ENCODE data around the gene PRM1. TPM values are rescaled to one million over a fixed set of nuclear protein-coding genes. Genes with fewer than 3 reads are reported as not detected.

PRM1 gene
- total and polyA plus RNA-seq, 2 of the 13 experiments (the other 11 are each of a cell fraction or from before 2014, with no cell fraction given), result not detected

DNA sequence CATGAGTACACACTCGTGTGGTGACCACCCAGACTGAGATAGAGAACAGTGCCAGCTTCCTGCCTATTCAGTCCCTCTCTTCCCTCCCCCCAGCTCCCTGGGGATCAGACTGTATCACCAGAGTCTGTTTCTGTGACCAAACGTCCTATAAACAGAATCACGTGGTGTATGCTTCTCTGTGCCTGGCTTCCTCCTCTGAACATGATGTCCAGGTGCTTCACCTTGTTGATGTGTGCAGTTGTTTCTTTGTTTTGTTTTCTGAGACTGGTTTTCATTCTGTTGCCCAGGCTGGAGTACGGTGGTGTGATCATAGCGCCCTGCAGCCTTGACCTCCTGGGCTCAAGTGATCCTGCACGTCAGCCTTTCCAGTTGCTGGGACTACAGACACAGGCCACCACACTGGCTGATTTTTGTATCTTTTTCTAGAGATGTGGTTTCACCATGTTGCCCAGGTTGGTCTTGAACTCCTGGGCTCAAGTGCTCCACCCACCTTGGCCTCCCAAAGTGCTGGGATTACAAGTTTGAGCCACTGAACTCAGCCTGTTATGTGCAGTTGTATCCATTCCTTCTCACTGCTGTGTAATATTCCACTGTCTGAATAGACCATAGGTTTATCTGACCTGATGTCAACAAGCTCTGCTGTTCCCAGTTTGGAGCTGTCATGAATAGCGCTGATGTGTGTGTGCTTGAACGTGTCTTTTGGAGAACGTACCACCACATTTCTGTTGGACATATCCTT is 28.9 kb upstream of the PRM1 start (continued):
- TF ChIP-seq IRF2 (CRISPR knock-in tag; IDR thresholded peaks at IDR 0.05), result peak; percentile 92
- no peak for TF ChIP-seq POLR2G (IDR thresholded peaks at IDR 0.05; ENCODE audit: low read depth, low read length)
- TF ChIP-seq, protein P1, sequence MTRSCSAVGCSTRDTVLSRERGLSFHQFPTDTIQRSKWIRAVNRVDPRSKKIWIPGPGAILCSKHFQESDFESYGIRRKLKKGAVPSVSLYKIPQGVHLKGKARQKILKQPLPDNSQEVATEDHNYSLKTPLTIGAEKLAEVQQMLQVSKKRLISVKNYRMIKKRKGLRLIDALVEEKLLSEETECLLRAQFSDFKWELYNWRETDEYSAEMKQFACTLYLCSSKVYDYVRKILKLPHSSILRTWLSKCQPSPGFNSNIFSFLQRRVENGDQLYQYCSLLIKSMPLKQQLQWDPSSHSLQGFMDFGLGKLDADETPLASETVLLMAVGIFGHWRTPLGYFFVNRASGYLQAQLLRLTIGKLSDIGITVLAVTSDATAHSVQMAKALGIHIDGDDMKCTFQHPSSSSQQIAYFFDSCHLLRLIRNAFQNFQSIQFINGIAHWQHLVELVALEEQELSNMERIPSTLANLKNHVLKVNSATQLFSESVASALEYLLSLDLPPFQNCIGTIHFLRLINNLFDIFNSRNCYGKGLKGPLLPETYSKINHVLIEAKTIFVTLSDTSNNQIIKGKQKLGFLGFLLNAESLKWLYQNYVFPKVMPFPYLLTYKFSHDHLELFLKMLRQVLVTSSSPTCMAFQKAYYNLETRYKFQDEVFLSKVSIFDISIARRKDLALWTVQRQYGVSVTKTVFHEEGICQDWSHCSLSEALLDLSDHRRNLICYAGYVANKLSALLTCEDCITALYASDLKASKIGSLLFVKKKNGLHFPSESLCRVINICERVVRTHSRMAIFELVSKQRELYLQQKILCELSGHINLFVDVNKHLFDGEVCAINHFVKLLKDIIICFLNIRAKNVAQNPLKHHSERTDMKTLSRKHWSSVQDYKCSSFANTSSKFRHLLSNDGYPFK (CRISPR knock-in tag; IDR thresholded peaks at IDR 0.05; ENCODE audit: borderline replicate concordance), result no peak; the same call in 1 of the 2 replicates
- TF ChIP-seq, protein P2, sequence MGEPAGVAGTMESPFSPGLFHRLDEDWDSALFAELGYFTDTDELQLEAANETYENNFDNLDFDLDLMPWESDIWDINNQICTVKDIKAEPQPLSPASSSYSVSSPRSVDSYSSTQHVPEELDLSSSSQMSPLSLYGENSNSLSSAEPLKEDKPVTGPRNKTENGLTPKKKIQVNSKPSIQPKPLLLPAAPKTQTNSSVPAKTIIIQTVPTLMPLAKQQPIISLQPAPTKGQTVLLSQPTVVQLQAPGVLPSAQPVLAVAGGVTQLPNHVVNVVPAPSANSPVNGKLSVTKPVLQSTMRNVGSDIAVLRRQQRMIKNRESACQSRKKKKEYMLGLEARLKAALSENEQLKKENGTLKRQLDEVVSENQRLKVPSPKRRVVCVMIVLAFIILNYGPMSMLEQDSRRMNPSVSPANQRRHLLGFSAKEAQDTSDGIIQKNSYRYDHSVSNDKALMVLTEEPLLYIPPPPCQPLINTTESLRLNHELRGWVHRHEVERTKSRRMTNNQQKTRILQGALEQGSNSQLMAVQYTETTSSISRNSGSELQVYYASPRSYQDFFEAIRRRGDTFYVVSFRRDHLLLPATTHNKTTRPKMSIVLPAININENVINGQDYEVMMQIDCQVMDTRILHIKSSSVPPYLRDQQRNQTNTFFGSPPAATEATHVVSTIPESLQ (CRISPR knock-in tag; conservative IDR thresholded peaks at IDR 0.05), result 0 out of 2 replicates have a peak, but pooled peaks have one; percentile 56
- TF ChIP-seq HNRNPLL (IDR thresholded peaks at IDR 0.05; ENCODE audit: low read depth, low read length, poor library complexity, severe bottlenecking), result no peak
- no peak for TF ChIP-seq ZNF570 (CRISPR knock-in tag; IDR thresholded peaks at IDR 0.05; ENCODE audit: borderline replicate concordance)
- TF ChIP-seq ZNF138 (CRISPR knock-in tag; IDR thresholded peaks at IDR 0.05; ENCODE audit: low read depth), result no peak; the same call in 1 of the 2 replicates
- TF ChIP-seq, protein P3, sequence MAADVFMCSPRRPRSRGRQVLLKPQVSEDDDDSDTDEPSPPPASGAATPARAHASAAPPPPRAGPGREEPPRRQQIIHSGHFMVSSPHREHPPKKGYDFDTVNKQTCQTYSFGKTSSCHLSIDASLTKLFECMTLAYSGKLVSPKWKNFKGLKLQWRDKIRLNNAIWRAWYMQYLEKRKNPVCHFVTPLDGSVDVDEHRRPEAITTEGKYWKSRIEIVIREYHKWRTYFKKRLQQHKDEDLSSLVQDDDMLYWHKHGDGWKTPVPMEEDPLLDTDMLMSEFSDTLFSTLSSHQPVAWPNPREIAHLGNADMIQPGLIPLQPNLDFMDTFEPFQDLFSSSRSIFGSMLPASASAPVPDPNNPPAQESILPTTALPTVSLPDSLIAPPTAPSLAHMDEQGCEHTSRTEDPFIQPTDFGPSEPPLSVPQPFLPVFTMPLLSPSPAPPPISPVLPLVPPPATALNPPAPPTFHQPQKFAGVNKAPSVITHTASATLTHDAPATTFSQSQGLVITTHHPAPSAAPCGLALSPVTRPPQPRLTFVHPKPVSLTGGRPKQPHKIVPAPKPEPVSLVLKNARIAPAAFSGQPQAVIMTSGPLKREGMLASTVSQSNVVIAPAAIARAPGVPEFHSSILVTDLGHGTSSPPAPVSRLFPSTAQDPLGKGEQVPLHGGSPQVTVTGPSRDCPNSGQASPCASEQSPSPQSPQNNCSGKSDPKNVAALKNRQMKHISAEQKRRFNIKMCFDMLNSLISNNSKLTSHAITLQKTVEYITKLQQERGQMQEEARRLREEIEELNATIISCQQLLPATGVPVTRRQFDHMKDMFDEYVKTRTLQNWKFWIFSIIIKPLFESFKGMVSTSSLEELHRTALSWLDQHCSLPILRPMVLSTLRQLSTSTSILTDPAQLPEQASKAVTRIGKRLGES (CRISPR knock-in tag; IDR thresholded peaks at IDR 0.05; ENCODE audit: borderline replicate concordance), result no peak
- peak; percentile 72 to 78; a peak in 3 of 4 replicates for TF ChIP-seq EP300 (IDR thresholded peaks at IDR 0.05; ENCODE audit: low read depth in 2 of 2, low read length in 2 of 2)
- peak; percentile 60 for TF ChIP-seq EP300 (CRISPR knock-in tag; IDR thresholded peaks at IDR 0.05; ENCODE audit: borderline replicate concordance)
- no peak for TF ChIP-seq ZSCAN30 (CRISPR knock-in tag; IDR thresholded peaks at IDR 0.05)
- no peak for TF ChIP-seq EED (CRISPR knock-in tag; IDR thresholded peaks at IDR 0.05)
- no peak for TF ChIP-seq ELF4 (CRISPR knock-in tag; IDR thresholded peaks at IDR 0.05; ENCODE audit: borderline replicate concordance)
- no peak for TF ChIP-seq CENPT (CRISPR knock-in tag; IDR thresholded peaks at IDR 0.05; ENCODE audit: low read depth)
- TF ChIP-seq, protein P4, sequence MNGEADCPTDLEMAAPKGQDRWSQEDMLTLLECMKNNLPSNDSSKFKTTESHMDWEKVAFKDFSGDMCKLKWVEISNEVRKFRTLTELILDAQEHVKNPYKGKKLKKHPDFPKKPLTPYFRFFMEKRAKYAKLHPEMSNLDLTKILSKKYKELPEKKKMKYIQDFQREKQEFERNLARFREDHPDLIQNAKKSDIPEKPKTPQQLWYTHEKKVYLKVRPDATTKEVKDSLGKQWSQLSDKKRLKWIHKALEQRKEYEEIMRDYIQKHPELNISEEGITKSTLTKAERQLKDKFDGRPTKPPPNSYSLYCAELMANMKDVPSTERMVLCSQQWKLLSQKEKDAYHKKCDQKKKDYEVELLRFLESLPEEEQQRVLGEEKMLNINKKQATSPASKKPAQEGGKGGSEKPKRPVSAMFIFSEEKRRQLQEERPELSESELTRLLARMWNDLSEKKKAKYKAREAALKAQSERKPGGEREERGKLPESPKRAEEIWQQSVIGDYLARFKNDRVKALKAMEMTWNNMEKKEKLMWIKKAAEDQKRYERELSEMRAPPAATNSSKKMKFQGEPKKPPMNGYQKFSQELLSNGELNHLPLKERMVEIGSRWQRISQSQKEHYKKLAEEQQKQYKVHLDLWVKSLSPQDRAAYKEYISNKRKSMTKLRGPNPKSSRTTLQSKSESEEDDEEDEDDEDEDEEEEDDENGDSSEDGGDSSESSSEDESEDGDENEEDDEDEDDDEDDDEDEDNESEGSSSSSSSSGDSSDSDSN (CRISPR knock-in tag; IDR thresholded peaks at IDR 0.05), result peak; percentile 45; the same call in 1 of the 2 replicates
- peak; percentile 79 for TF ChIP-seq PHF21A (CRISPR knock-in tag; IDR thresholded peaks at IDR 0.05)
- peak; percentile 89 for TF ChIP-seq GATAD2A (CRISPR knock-in tag; IDR thresholded peaks at IDR 0.05)
- TF ChIP-seq ZNF790 (CRISPR knock-in tag; IDR thresholded peaks at IDR 0.05; ENCODE audit: borderline replicate concordance), result no peak
- TF ChIP-seq ZNF274 (CRISPR knock-in tag; IDR thresholded peaks at IDR 0.05), result peak; percentile 68
